ENCODE data around the gene ANO3. TPM values are rescaled to one million over a fixed set of nuclear protein-coding genes. Genes with fewer than 3 reads are reported as not detected.

ANO3 gene
- polyA plus RNA-seq, 1 experiment = 3.0 TPM

- POLR2A ChIA-PET = no interaction called here
- TF ChIP-seq CTCF (IDR thresholded peaks at IDR 0.05; ENCODE audit: insufficient read depth, low read depth, low read length) = no peak
- CTCF ChIA-PET = no interaction called here
- Histone ChIP-seq H3K27me3 (ENCODE audit: control insufficient read depth, insufficient read depth, low read length) (no peaks in the 10 kb centered on the region; the same call in 1 of the 2 replicates), H3K36me3 (ENCODE audit: control insufficient read depth, insufficient read depth, low read length) (no peaks in the 10 kb centered on the region), H3K4me3 (ENCODE audit: low read depth, low read length) (no peak within 1 kb of the TSS)
- no peak for DNase-seq (ENCODE audit: low read depth)
Measured at GRCh38 chr11:26571861-26572654, 240.1 kb downstream of the ANO3 start, which contains the start of gene MUC15. MUC15 (minus strand) TSS chr11:26572263; CDS start chr11:26567094, 5,169 bp downstream.

GRCh38 chr11:26572770-26573402 is 241.0 kb downstream of the ANO3 start:
- no peaks in the 10 kb centered on the region for H3K36me3 ChIP-seq (ENCODE audit: control insufficient read depth, insufficient read depth, low read length)
- no peak for DNase-seq (ENCODE audit: low read depth)
- POLR2A ChIA-PET = no interaction called here
- H3K27me3 ChIP-seq (ENCODE audit: control insufficient read depth, insufficient read depth, low read length) = no peaks in the 10 kb centered on the region; the same call in 1 of the 2 replicates
- CTCF ChIA-PET = interaction anchor here (0.6 kb wide), 2 partner anchors 24 to 541 kb away, joined by 3 read pairs; no protein-coding TSS in a partner anchor
- TF ChIP-seq CTCF (IDR thresholded peaks at IDR 0.05; ENCODE audit: insufficient read depth, low read depth, low read length) = no peak
- no peak overlapping the region for H3K4me3 ChIP-seq (ENCODE audit: low read depth, low read length)

- Histone ChIP-seq H3K27me3 (ENCODE audit: control insufficient read depth, insufficient read depth, low read length) (no peaks in the 10 kb centered on the region; the same call in 1 of the 2 replicates), H3K4me3 (ENCODE audit: low read depth, low read length) (no peak overlapping the region), H3K36me3 (ENCODE audit: control insufficient read depth, insufficient read depth, low read length) (no peaks in the 10 kb centered on the region)
- CTCF ChIA-PET = no interaction called here
- no peak for DNase-seq (ENCODE audit: low read depth)
- TF ChIP-seq CTCF (IDR thresholded peaks at IDR 0.05; ENCODE audit: insufficient read depth, low read depth, low read length) = no peak
- POLR2A ChIA-PET = no interaction called here
Measured at GRCh38 chr11:26573896-26574295, 242.0 kb downstream of the ANO3 start.

GRCh38 chr11:26575946-26576345 is 244.0 kb downstream of the ANO3 start:
- Histone ChIP-seq H3K27me3 (ENCODE audit: control insufficient read depth, insufficient read depth, low read length) (no peaks in the 10 kb centered on the region), H3K4me3 (ENCODE audit: low read depth, low read length) (no peak overlapping the region), H3K36me3 (ENCODE audit: control insufficient read depth, insufficient read depth, low read length) (no peaks in the 10 kb centered on the region)
- POLR2A ChIA-PET = no interaction called here
- no peak for DNase-seq (ENCODE audit: low read depth)
- no peak for TF ChIP-seq CTCF (IDR thresholded peaks at IDR 0.05; ENCODE audit: insufficient read depth, low read depth, low read length)
- CTCF ChIA-PET = no interaction called here

- ChIA-PET CTCF (interaction anchor here (0.9 kb wide), 1 partner anchor 27 kb away, joined by 3 read pairs; no protein-coding TSS in a partner anchor), POLR2A (no interaction called here)
- TF ChIP-seq CTCF (IDR thresholded peaks at IDR 0.05; ENCODE audit: insufficient read depth, low read depth, low read length) = no peak
- no peak overlapping the region for H3K4me3 ChIP-seq (ENCODE audit: low read depth, low read length)
- no peaks in the 10 kb centered on the region for H3K27me3 ChIP-seq (ENCODE audit: control insufficient read depth, insufficient read depth, low read length)
- no peaks in the 10 kb centered on the region for H3K36me3 ChIP-seq (ENCODE audit: control insufficient read depth, insufficient read depth, low read length)
- no peak for DNase-seq (ENCODE audit: low read depth)
Measured at GRCh38 chr11:26578998-26579661, 247.2 kb downstream of the ANO3 start.

Measured in BJ (cell line).